SU-DHL-6 (cell line): ENCODE data around the gene GNAI2.
"Not testable (repeated sequence)": the region's sequence is repeated elsewhere in the genome, so short reads cannot be mapped to it uniquely, and the experiment has no call there.

ENCODE experiments used
- H2AFZ ChIP-seq: fragments of 200-600 bp; sonication (generic); 2 replicates; pipeline ENCODE4 v1.6.1; 2014; ENCODE audit warnings: low read depth, mild to moderate bottlenecking, moderate library complexity, mixed read lengths, antibody characterized with exemption, low read length; ENCODE audit not compliant: severe bottlenecking
- H3F3A ChIP-seq: fragments of 200-600 bp; shearing (Covaris generic); 2 replicates; pipeline ENCODE4 v1.6.0; 2016; ENCODE audit warnings: antibody characterized with exemption, mild to moderate bottlenecking; ENCODE audit not compliant: insufficient read depth
- H3K27ac ChIP-seq: fragments of 200-600 bp; sonication (generic); 2 replicates; pipeline ENCODE4 v1.5.1; 2016; ENCODE audit warnings: low read depth, mild to moderate bottlenecking, low read length, moderate library complexity, mixed read lengths
- H3K27me3 ChIP-seq: fragments of 200-600 bp; sonication (generic), shearing (Covaris generic); 2 replicates; pipeline ENCODE4 v1.6.0; 2014; ENCODE audit warnings: mild to moderate bottlenecking, low read length
- H3K36me3 ChIP-seq: fragments of 200-600 bp; sonication (generic); 2 replicates; pipeline ENCODE4 v1.6.1; 2014; ENCODE audit warnings: mild to moderate bottlenecking, low read length, mixed read lengths
- H3K4me2 ChIP-seq: fragments of 300-600, 200-600 bp; shearing (Covaris generic), sonication (generic); 2 replicates; pipeline ENCODE4 v1.6.0; 2014; ENCODE audit warnings: low read length, low read depth, mild to moderate bottlenecking; ENCODE audit not compliant: poor library complexity, severe bottlenecking
- H3K4me3 ChIP-seq: fragments of 200-600 bp; sonication (generic); 2 replicates; pipeline ENCODE4 v1.5.1; 2014; ENCODE audit warnings: antibody characterized with exemption, low read length, mild to moderate bottlenecking, mixed read lengths; ENCODE audit not compliant: insufficient read depth, poor library complexity, severe bottlenecking
- H3K79me2 ChIP-seq: fragments of 200-600 bp; sonication (generic); 2 replicates; pipeline ENCODE4 v1.6.1; 2014; ENCODE audit warnings: mild to moderate bottlenecking, low read length, moderate library complexity; ENCODE audit not compliant: insufficient read depth
- H3K9ac ChIP-seq: fragments of 200-600 bp; sonication (generic); 2 replicates; pipeline ENCODE4 v1.7.0; 2014; ENCODE audit warnings: mild to moderate bottlenecking, low read length
- H3K9me2 ChIP-seq: fragments of 200-600 bp; sonication (generic); replicated peaks from 2 replicates; pipeline ENCODE4 v1.6.1; 2014; ENCODE audit warnings: low read length; ENCODE audit not compliant: insufficient read depth
- H3K9me3 ChIP-seq: fragments of 200-600 bp; sonication (generic); 2 replicates; pipeline ENCODE4 v1.6.1; 2014; ENCODE audit warnings: low read length, mixed read lengths; ENCODE audit not compliant: insufficient read depth
- H4K20me1 ChIP-seq: fragments of 200-600 bp; sonication (generic); 2 replicates; pipeline ENCODE4 v1.6.1; 2014; ENCODE audit warnings: low read depth, mild to moderate bottlenecking, antibody characterized with exemption, low read length, moderate library complexity, mixed read lengths
- EZH2phosphoT487 ChIP-seq: fragments of 200-600 bp; sonication (generic), shearing (Covaris generic); conservative IDR thresholded peaks from 2 replicates; pipeline ENCODE4 v1.6.1; 2018; ENCODE audit warnings: mild to moderate bottlenecking, antibody characterized with exemption, low read length, moderate library complexity, mixed read lengths
- TF ChIP-seq, protein P1 (sequence below): fragments of 200-600 bp; sonication (generic); IDR thresholded peaks from one replicate; pipeline ENCODE4 v1.5.1; 2017; ENCODE audit warnings: antibody characterized with exemption, mild to moderate bottlenecking, low read length, moderate library complexity; ENCODE audit not compliant: insufficient read depth, poor library complexity, severe bottlenecking

GNAI2 gene

DNA sequence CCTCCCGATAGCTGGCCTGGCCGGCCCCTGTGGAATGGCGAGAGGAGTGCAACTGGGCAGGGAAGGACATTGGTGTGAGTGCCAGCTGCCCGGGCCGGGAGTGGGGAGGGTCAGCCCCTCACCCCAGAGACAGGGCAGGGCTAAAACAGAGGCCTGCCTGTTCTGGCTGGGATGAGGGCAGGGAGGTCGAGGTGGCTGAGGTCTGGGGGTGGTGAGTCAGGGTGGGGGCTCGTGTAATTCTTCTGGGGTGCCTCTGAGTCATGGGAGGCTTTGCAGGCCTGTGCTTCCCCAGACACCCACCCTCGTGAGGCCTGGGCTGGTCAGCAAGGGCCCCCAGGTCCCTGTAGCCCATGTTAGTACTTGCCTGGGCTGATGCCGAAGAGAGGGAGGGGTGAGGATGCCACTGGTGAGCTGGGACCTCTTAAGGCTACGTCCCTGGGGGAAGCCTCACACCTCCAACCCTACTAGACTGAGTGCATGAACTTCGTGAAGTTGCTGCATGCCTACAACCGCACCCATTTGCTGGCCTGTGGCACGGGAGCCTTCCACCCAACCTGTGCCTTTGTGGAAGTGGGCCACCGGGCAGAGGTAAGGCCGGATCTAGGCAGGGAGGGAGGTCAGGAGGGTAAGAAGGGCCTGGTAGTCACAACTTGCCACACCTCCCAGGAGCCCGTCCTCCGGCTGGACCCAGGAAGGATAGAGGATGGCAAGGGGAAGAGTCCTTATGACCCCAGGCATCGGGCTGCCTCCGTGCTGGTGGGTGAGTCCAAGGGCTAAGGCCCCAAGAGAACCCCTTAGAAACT, 34.6 kb downstream of the GNAI2 start:
- no peaks in the 10 kb centered on the region for H3K27me3 ChIP-seq
- no peaks in the 10 kb centered on the region for H3F3A ChIP-seq
- H3K4me2 ChIP-seq: no peak overlapping the region
- no peaks in the 10 kb centered on the region for H3K79me2 ChIP-seq
- no peak overlapping the region for H3K9ac ChIP-seq
- H3K4me3 ChIP-seq: no peak overlapping the region
- no peak for TF ChIP-seq EZH2phosphoT487
- TF ChIP-seq, protein P1, sequence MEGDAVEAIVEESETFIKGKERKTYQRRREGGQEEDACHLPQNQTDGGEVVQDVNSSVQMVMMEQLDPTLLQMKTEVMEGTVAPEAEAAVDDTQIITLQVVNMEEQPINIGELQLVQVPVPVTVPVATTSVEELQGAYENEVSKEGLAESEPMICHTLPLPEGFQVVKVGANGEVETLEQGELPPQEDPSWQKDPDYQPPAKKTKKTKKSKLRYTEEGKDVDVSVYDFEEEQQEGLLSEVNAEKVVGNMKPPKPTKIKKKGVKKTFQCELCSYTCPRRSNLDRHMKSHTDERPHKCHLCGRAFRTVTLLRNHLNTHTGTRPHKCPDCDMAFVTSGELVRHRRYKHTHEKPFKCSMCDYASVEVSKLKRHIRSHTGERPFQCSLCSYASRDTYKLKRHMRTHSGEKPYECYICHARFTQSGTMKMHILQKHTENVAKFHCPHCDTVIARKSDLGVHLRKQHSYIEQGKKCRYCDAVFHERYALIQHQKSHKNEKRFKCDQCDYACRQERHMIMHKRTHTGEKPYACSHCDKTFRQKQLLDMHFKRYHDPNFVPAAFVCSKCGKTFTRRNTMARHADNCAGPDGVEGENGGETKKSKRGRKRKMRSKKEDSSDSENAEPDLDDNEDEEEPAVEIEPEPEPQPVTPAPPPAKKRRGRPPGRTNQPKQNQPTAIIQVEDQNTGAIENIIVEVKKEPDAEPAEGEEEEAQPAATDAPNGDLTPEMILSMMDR: no peak
- no peak overlapping the region for H2AFZ ChIP-seq
- H3K27ac ChIP-seq: no peak overlapping the region
- no peaks in the 10 kb centered on the region for H3K9me2 ChIP-seq
- no peaks in the 10 kb centered on the region for H4K20me1 ChIP-seq
- H3K9me3 ChIP-seq: no peaks in the 10 kb centered on the region
- H3K36me3 ChIP-seq: no peaks in the 10 kb centered on the region

DNA sequence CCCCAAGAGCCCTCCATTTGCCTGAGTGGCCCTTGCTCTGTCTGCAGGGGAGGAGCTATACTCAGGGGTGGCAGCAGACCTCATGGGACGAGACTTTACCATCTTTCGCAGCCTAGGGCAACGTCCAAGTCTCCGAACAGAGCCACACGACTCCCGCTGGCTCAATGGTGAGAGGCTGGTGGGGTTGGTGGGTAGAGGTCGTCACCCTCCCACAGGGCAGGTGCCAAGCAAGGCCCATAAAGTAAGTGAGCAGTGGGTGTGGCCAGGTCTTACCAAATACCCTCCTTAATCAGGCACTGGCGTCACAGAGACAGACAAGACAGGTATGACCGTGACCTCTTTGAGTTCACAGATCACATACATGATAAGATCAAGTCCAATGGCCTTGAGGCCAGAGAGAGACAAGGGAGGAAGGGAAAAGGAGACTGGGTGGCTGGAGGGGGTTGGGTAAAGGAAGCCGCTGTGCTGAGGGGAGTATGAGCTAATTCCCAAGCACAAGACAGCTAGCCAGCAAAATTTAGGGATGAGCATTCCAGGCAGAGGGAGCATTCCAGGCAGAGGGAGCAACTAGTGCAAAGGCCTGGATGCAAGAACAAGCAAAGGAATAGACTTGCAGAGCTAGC, 35.4 kb downstream of the GNAI2 start:
- Histone ChIP-seq H3F3A (no peaks in the 10 kb centered on the region), H3K4me3 (no peak overlapping the region), H3K27me3 (no peaks in the 10 kb centered on the region), H3K4me2 (no peak overlapping the region), H3K27ac (no peak overlapping the region), H3K79me2 (no peaks in the 10 kb centered on the region), H4K20me1 (no peaks in the 10 kb centered on the region), H3K9ac (no peak overlapping the region), H2AFZ (no peak overlapping the region), H3K9me3 (no peaks in the 10 kb centered on the region), H3K9me2 (no peaks in the 10 kb centered on the region), H3K36me3 (no peaks in the 10 kb centered on the region)
- TF ChIP-seq, protein P1: no peak
- TF ChIP-seq EZH2phosphoT487: no peak

DNA sequence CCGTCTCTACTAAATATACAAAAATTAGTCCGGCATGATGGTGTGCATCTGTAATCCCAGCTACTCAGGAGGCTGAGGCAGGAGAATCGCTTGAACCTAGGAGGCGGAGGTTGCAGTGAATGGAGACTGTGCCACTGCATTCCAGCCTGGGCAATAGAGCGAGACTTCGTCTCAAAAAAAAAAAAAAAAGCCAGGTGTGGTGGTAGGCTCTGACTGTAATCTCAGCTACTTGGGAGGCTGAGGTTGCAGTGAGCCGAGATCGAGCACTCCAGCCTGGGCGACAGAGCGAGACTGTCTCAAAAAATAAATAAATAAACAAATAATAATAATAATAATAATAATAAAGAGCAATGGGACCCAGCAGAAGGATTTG, 36.5 kb downstream of the GNAI2 start:
- H3K9me3 ChIP-seq, H4K20me1 ChIP-seq, H3K27ac ChIP-seq, H3K9ac ChIP-seq, H3K79me2 ChIP-seq, H3F3A ChIP-seq, H3K9me2 ChIP-seq, H3K36me3 ChIP-seq, H3K4me3 ChIP-seq, H3K27me3 ChIP-seq, H2AFZ ChIP-seq: not testable (repeated sequence)
- H3K4me2 ChIP-seq: peak overlapping the region; percentile 45
